Upper lobe of left lung (tissue), 6 donors: ENCODE data around the gene EFCAB5. TPM values are rescaled to one million over a fixed set of nuclear protein-coding genes. Genes with fewer than 3 reads are reported as not detected.
"Not testable (repeated sequence)": the region's sequence is repeated elsewhere in the genome, so short reads cannot be mapped to it uniquely, and the experiment has no call there.

Experiments used
- ATAC-seq, 2 donors: fragments of 200-7000 bp; cut with Tn5 transposase; one replicate each; pipeline ENCODE4 v1.9.1; 2022; ENCODE audit warnings: mild to moderate bottlenecking in 2 of 2, moderate library complexity in 2 of 2; ENCODE audit not compliant: low FRiP score in 2 of 2
- DNase-seq, 2 donors: peaks; one replicate each; pipeline ENCODE4 v3.0.0-alpha.2; 2019 to 2020
- H3K27ac ChIP-seq, 4 donors: fragments of 200-600 bp; sonication (generic); one replicate each; pipeline ENCODE4 v1.5.1; 2016 to 2019
- H3K27me3 ChIP-seq, 4 donors: fragments of 200-600 bp; sonication (generic); one replicate each; pipeline ENCODE4 v1.5.1; 2017 to 2019
- H3K36me3 ChIP-seq, 4 donors: fragments of 200-600 bp; sonication (generic); one replicate each; pipeline ENCODE4 v1.5.1; 2016 to 2019
- H3K4me1 ChIP-seq, 4 donors: fragments of 200-600 bp; sonication (generic); one replicate each; pipeline ENCODE4 v1.5.1; 2018 to 2019
- H3K4me3 ChIP-seq, 4 donors: fragments of 200-600 bp; sonication (generic); one replicate each; pipeline ENCODE4 v1.5.1; 2017 to 2019; ENCODE audit warnings: mild to moderate bottlenecking in 2 of 4, moderate library complexity in 1 of 4
- H3K9me3 ChIP-seq, 4 donors: fragments of 200-600 bp; sonication (generic); one replicate each; pipeline ENCODE4 v1.5.1; 2018 to 2019
- CTCF ChIP-seq, 6 experiments: fragments of 450-650 bp in 4 of 6; fragments of 200-600 bp in 2 of 6; sonication (generic) in 2 of 6; IDR thresholded peaks; one replicate each; pipeline ENCODE4 v1.5.1; 2016 to 2019; ENCODE audit warnings: antibody characterized with exemption in 6 of 6
- EP300 ChIP-seq, 4 donors: sonication (generic); formaldehyde crosslinking; IDR thresholded peaks; one replicate each; pipeline ENCODE4 v1.5.1; 2017; ENCODE audit warnings: antibody characterized with exemption in 4 of 4, control low read depth in 2 of 4
- POLR2A ChIP-seq, 4 donors: fragments of 450-650 bp; IDR thresholded peaks; one replicate each; pipeline ENCODE4 v1.5.1; 2016 to 2017; ENCODE audit warnings: antibody characterized with exemption in 4 of 4, mild to moderate bottlenecking in 2 of 4
- POLR2AphosphoS5 ChIP-seq, 2 donors: sonication (generic); formaldehyde crosslinking; IDR thresholded peaks; one replicate each; pipeline ENCODE4 v1.5.1; 2017; ENCODE audit warnings: antibody characterized with exemption in 2 of 2
- WGBS, 2 donors: methylation state at CpG; one replicate each; pipeline ENCODE4 v1.1.5; 2017 to 2018; 5-methylcytosine and 5-hydroxymethylcytosine counted together
- total RNA-seq, 6 donors: library from RNA; depleted of rRNA in 4 of 6; stranded (reverse); fragments of >200 nt in 4 of 6; gene quantifications; one replicate each; pipeline versions ENCODE4 v1.1.0 to v1.2.1, GENCODE V29; 2016 to 2021
- donor health status: DM: no; HTN: no; CAD: no; lungs with moderate emphysema.
- donor health status: DM: no; HTN: yes; CAD: no; lungs with severe emphysema.

The EFCAB5 gene
- total RNA-seq, 6 donors from 2014 or later = 0.22 to 7.3 (median 1.0) TPM

- no peaks in the 10 kb centered on the region for H3K9me3 ChIP-seq
- peaks cover 0 to 23% (median 8%) of the 10 kb centered on the region in 4 donors for H3K36me3 ChIP-seq
- ATAC-seq = peak; percentile 96 to 98
- WGBS, 2 donors = 0 to 1% methylated on average over 42 to 46 of the region's 47 CpGs
- H3K4me3 ChIP-seq = peak within 1 kb of the TSS; percentile 51 to 57 (median 54)
- DNase-seq = peak; percentile 95 to 97
- no peak for TF ChIP-seq CTCF (IDR thresholded peaks at IDR 0.05)
- TF ChIP-seq POLR2A (IDR thresholded peaks at IDR 0.05) = peak; percentile 82 to 97 (median 91)
- TF ChIP-seq POLR2AphosphoS5 (IDR thresholded peaks at IDR 0.05) = peak; percentile 98 to 99
- TF ChIP-seq EP300 (IDR thresholded peaks at IDR 0.05) = peak in 2 of 4 donors; percentile 11 to 35
- H3K27me3 ChIP-seq = no peaks in the 10 kb centered on the region
- peak within 1 kb of the TSS; percentile 92 to 99 (median 93) for H3K27ac ChIP-seq
- peaks cover 10 to 26% (median 14%) of the 10 kb centered on the region in 4 donors for H3K4me1 ChIP-seq
Observed at GRCh38 chr17:30116661-30117551, 175.5 kb downstream of the EFCAB5 start, which contains the start of gene NSRP1. TSS of gene NSRP1 (plus strand) at chr17:30116816. CDS start at chr17:30116844, 28 bp downstream.

- peak overlapping the region in 3 of 4 donors; percentile 52 to 57 (median 55) for H3K4me3 ChIP-seq
- no peaks in the 10 kb centered on the region for H3K9me3 ChIP-seq
- DNase-seq (no peak), ATAC-seq (no peak)
- no peak for TF ChIP-seq POLR2A (IDR thresholded peaks at IDR 0.05)
- no peak for TF ChIP-seq CTCF (IDR thresholded peaks at IDR 0.05)
- no peak for TF ChIP-seq POLR2AphosphoS5 (IDR thresholded peaks at IDR 0.05)
- no peak for TF ChIP-seq EP300 (IDR thresholded peaks at IDR 0.05)
- H3K27ac ChIP-seq = peak overlapping the region; percentile 92 to 99 (median 93)
- WGBS, 2 donors = 36 to 44% methylated on average over 5 of the region's 5 CpGs
- no peaks in the 10 kb centered on the region for H3K27me3 ChIP-seq
- peaks cover 0 to 26% (median 9%) of the 10 kb centered on the region in 4 donors for H3K36me3 ChIP-seq
- peaks cover 10 to 30% (median 14%) of the 10 kb centered on the region in 4 donors for H3K4me1 ChIP-seq
Observed at GRCh38 chr17:30117675-30118081, 176.2 kb downstream of the EFCAB5 start.

- H3K9me3 ChIP-seq, ATAC-seq, H3K4me3 ChIP-seq, H3K27ac ChIP-seq, DNase-seq, H3K27me3 ChIP-seq: not testable (repeated sequence)
- Histone ChIP-seq H3K36me3 (peaks cover 0 to 35% (median 10%) of the 10 kb centered on the region in 4 donors), H3K4me1 (peaks cover 10 to 33% (median 16%) of the 10 kb centered on the region in 4 donors)
- 88 to 94% methylated on average over 7 of the region's 7 CpGs for WGBS, 2 donors
Observed at GRCh38 chr17:30118635-30119034, 177.2 kb downstream of the EFCAB5 start.

GRCh38 chr17:30124273-30124796, 182.9 kb downstream of the EFCAB5 start:
- no peak for TF ChIP-seq POLR2AphosphoS5 (IDR thresholded peaks at IDR 0.05)
- peaks cover 6 to 25% (median 13%) of the 10 kb centered on the region in 4 donors for H3K4me1 ChIP-seq
- no peak overlapping the region for H3K27ac ChIP-seq
- WGBS, 2 donors = 94 to 95% methylated on average over 4 of the region's 4 CpGs
- H3K4me3 ChIP-seq = no peak overlapping the region
- H3K9me3 ChIP-seq = no peaks in the 10 kb centered on the region
- DNase-seq = no peak
- ATAC-seq = no peak
- H3K27me3 ChIP-seq = no peaks in the 10 kb centered on the region
- peaks cover 0 to 51% (median 14%) of the 10 kb centered on the region in 4 donors for H3K36me3 ChIP-seq

- ATAC-seq (no peak), DNase-seq (no peak)
- Histone ChIP-seq H3K4me3 (no peak overlapping the region), H3K27ac (no peak overlapping the region), H3K9me3 (no peaks in the 10 kb centered on the region), H3K4me1 (peaks cover 0 to 11% (median 6%) of the 10 kb centered on the region in 4 donors), H3K36me3 (peaks cover 0 to 35% (median 10%) of the 10 kb centered on the region in 4 donors), H3K27me3 (no peaks in the 10 kb centered on the region)
- TF ChIP-seq POLR2AphosphoS5 (IDR thresholded peaks at IDR 0.05) = no peak
- TF ChIP-seq CTCF (IDR thresholded peaks at IDR 0.05) = no peak
- no peak for TF ChIP-seq EP300 (IDR thresholded peaks at IDR 0.05)
- no peak for TF ChIP-seq POLR2A (IDR thresholded peaks at IDR 0.05)
- 85 to 90% methylated on average over 1 of the region's 1 CpG for WGBS, 2 donors
Observed at GRCh38 chr17:30130121-30130520, 188.7 kb downstream of the EFCAB5 start.
